H1 (cell line): ENCODE data around the gene TBX15. TPM values are rescaled to one million over a fixed set of nuclear protein-coding genes. Genes with fewer than 3 reads are reported as not detected.

ENCODE experiments used
- CTCF ChIA-PET: fragments of 300-600 bp; sonication (Branson Sonifier 250); formaldehyde crosslinking; loops from one replicate; lab custom pipeline; 2021; ENCODE audit not compliant: partially characterized antibody; lab: Charles Lee
- POLR2A ChIA-PET: fragments of 300-600 bp; sonication (Branson Sonifier 250); formaldehyde crosslinking; loops from one replicate; lab custom pipeline; 2021; ENCODE audit warnings: inconsistent platforms; ENCODE audit not compliant: partially characterized antibody; lab: Charles Lee
- DNase-seq, 2 experiments: peaks; one replicate each; pipeline versions ENCODE4 v3.0.0 to v3.0.0-alpha.2; 2010 to 2022; ENCODE audit warnings: low spot score in 2 of 2, low read depth in 1 of 2, mixed read lengths in 1 of 2
- FAIRE-seq: peaks from 2 replicates; lab custom pipeline; 2011; peaks lifted over from hg19 to GRCh38; lab: Jason Lieb, UNC
- H2AFZ ChIP-seq: 2 replicates; pipeline ENCODE4 v1.8.1; 2012; ENCODE audit warnings: low read length, inconsistent platforms
- H2AK5ac ChIP-seq: 2 replicates; pipeline ENCODE4 v1.6.1; 2013; ENCODE audit warnings: low read depth, low read length
- H2BK120ac ChIP-seq: replicated peaks from 2 replicates; pipeline ENCODE3; 2013; ENCODE audit warnings: low read depth, low read length, inconsistent platforms
- H2BK12ac ChIP-seq: 2 replicates; pipeline ENCODE4 v1.6.1; 2013; ENCODE audit warnings: low read depth, low read length
- H2BK15ac ChIP-seq: 2 replicates; pipeline ENCODE4 v1.6.1; 2013; ENCODE audit warnings: low read length
- H2BK20ac ChIP-seq: 2 replicates; pipeline ENCODE4 v1.6.1; 2013; ENCODE audit warnings: low read length
- H2BK5ac ChIP-seq: 2 replicates; pipeline ENCODE4 v1.6.1; 2013; ENCODE audit warnings: low read depth, low read length
- H3K14ac ChIP-seq: 2 replicates; pipeline ENCODE4 v1.6.1; 2013; ENCODE audit warnings: inconsistent platforms; ENCODE audit not compliant: insufficient read length
- H3K18ac ChIP-seq: 2 replicates; pipeline ENCODE4 v1.6.1; 2013; ENCODE audit warnings: low read length; ENCODE audit errors: extremely low read depth
- H3K23ac ChIP-seq: 2 replicates; pipeline ENCODE4 v1.6.1; 2013; ENCODE audit warnings: inconsistent platforms; ENCODE audit not compliant: insufficient read length
- H3K23me2 ChIP-seq: 2 replicates; pipeline ENCODE4 v1.6.1; 2013; ENCODE audit warnings: low read depth, low read length
- H3K27ac ChIP-seq: 2 replicates; pipeline ENCODE4 v1.6.1; 2011; ENCODE audit warnings: low read depth, low read length, inconsistent platforms
- H3K27me3 ChIP-seq, 4 experiments: replicated peaks in 1 of 4; 1 replicate in 1 of 4; 2 replicates in 3 of 4; pipeline versions ENCODE4 v1.6.1 to v1.8.1; 2011 to 2013; ENCODE audit warnings: low read length in 3 of 4, mild to moderate bottlenecking in 3 of 4, inconsistent platforms in 2 of 4, mixed read lengths in 2 of 4, moderate library complexity in 1 of 4; ENCODE audit not compliant: control insufficient read depth in 3 of 4, insufficient read depth in 3 of 4; ENCODE audit errors: extremely low read depth in 1 of 4
- H3K36me3 ChIP-seq, 4 experiments: 2 replicates each; pipeline versions ENCODE4 v1.6.1 to v1.8.1; 2011 to 2013; ENCODE audit warnings: mild to moderate bottlenecking in 4 of 4, low read length in 3 of 4, moderate library complexity in 2 of 4, control low read depth in 1 of 4, inconsistent platforms in 1 of 4; ENCODE audit not compliant: insufficient read depth in 4 of 4, control insufficient read depth in 2 of 4
- H3K4ac ChIP-seq: replicated peaks from 2 replicates; pipeline ENCODE3; 2013; ENCODE audit warnings: low read length, low read depth, mixed read lengths, inconsistent platforms; ENCODE audit not compliant: insufficient read length
- H3K4me1 ChIP-seq, 4 experiments: replicated peaks in 1 of 4; 1 replicate in 1 of 4; 2 replicates in 3 of 4; pipeline versions ENCODE4 v1.6.1 to v1.8.1; 2011 to 2013; ENCODE audit warnings: low read length in 3 of 4, inconsistent platforms in 2 of 4, mixed read lengths in 1 of 4; ENCODE audit not compliant: insufficient read depth in 4 of 4, control insufficient read depth in 3 of 4
- H3K4me2 ChIP-seq, 2 experiments: 2 replicates each; pipeline versions ENCODE4 v1.6.1 to v1.8.1; 2011 to 2013; ENCODE audit warnings: low read depth in 2 of 2, low read length in 2 of 2, control low read depth in 1 of 2, inconsistent platforms in 1 of 2, mild to moderate bottlenecking in 1 of 2; ENCODE audit not compliant: insufficient read depth in 1 of 2
- H3K4me3 ChIP-seq, 4 experiments: fragments of 200-600, 300-600 bp in 1 of 4; sonication (generic), shearing (Covaris generic), sonication (Bioruptor Twin) in 1 of 4; 2 replicates each; pipeline versions ENCODE4 v1.5.1 to v1.8.1; 2011 to 2016; ENCODE audit warnings: low read length in 4 of 4, low read depth in 3 of 4, control low read depth in 2 of 4, inconsistent platforms in 2 of 4, mild to moderate bottlenecking in 2 of 4, mixed read lengths in 1 of 4, moderate library complexity in 1 of 4; ENCODE audit not compliant: insufficient read depth in 2 of 4; ENCODE audit errors: extremely low read depth in 1 of 4
- H3K56ac ChIP-seq: replicated peaks from 2 replicates; pipeline ENCODE3; 2013; ENCODE audit warnings: low read depth, mild to moderate bottlenecking, mixed read lengths, low read length, inconsistent platforms; ENCODE audit not compliant: insufficient read length
- H3K79me1 ChIP-seq: 2 replicates; pipeline ENCODE4 v1.6.1; 2013; ENCODE audit warnings: low read depth, low read length, control low read depth
- H3K79me2 ChIP-seq, 2 experiments: 2 replicates each; pipeline versions ENCODE4 v1.6.1 to v1.8.1; 2012 to 2013; ENCODE audit warnings: low read length in 2 of 2, mild to moderate bottlenecking in 2 of 2, inconsistent platforms in 1 of 2; ENCODE audit not compliant: insufficient read depth in 2 of 2, control insufficient read depth in 1 of 2
- H3K9ac ChIP-seq, 4 experiments: replicated peaks in 1 of 4; 1 replicate in 1 of 4; 2 replicates in 3 of 4; pipeline versions ENCODE4 v1.6.1 to v1.8.1; 2011 to 2013; ENCODE audit warnings: low read depth in 3 of 4, low read length in 3 of 4, control low read depth in 2 of 4, mild to moderate bottlenecking in 2 of 4, moderate library complexity in 2 of 4, inconsistent platforms in 1 of 4; ENCODE audit errors: extremely low read depth in 1 of 4
- H3K9me3 ChIP-seq, 2 experiments: 2 replicates each; pipeline versions ENCODE4 v1.6.1 to v1.8.1; 2012 to 2013; ENCODE audit warnings: mild to moderate bottlenecking in 2 of 2, moderate library complexity in 2 of 2, control low read depth in 1 of 2, inconsistent platforms in 1 of 2, low read depth in 1 of 2, low read length in 1 of 2, mixed read lengths in 1 of 2; ENCODE audit not compliant: insufficient read depth in 2 of 2
- H4K20me1 ChIP-seq, 2 experiments: replicated peaks in 1 of 2; 2 replicates each; pipeline versions ENCODE3 to v1.8.1; 2011 to 2013; ENCODE audit warnings: inconsistent platforms in 2 of 2, low read length in 2 of 2, mild to moderate bottlenecking in 1 of 2; ENCODE audit not compliant: insufficient read depth in 2 of 2, control insufficient read depth in 1 of 2
- H4K5ac ChIP-seq: 2 replicates; pipeline ENCODE4 v1.6.1; 2013; ENCODE audit warnings: low read length, low read depth, mixed read lengths, inconsistent platforms; ENCODE audit not compliant: insufficient read length
- H4K8ac ChIP-seq: 2 replicates; pipeline ENCODE4 v1.8.0; 2013; ENCODE audit warnings: mild to moderate bottlenecking, moderate library complexity, low read length, inconsistent platforms; ENCODE audit not compliant: insufficient read depth; ENCODE audit errors: extremely low read depth
- H4K91ac ChIP-seq: replicated peaks from 2 replicates; pipeline ENCODE3; 2013; ENCODE audit warnings: low read length, mixed read lengths, inconsistent platforms; ENCODE audit not compliant: insufficient read length
- BCL11A ChIP-seq, 2 experiments: IDR thresholded peaks; one replicate each; pipeline ENCODE4 v1.6.1; 2011; ENCODE audit warnings: low read depth in 2 of 2, low read length in 2 of 2, mild to moderate bottlenecking in 2 of 2
- CHD1 ChIP-seq: IDR thresholded peaks from 2 replicates; pipeline ENCODE4 v1.6.1; 2012; ENCODE audit warnings: low read depth, low read length, improper control_type of control experiment
- JUND ChIP-seq: IDR thresholded peaks from 2 replicates; pipeline ENCODE4 v1.6.1; 2011; ENCODE audit warnings: mild to moderate bottlenecking, improper control_type of control experiment, low read length
- MAFK ChIP-seq: IDR thresholded peaks from 2 replicates; pipeline ENCODE4 v1.6.1; 2012; ENCODE audit warnings: low read depth, mild to moderate bottlenecking, improper control_type of control experiment, low read length
- NANOG ChIP-seq: IDR thresholded peaks from 2 replicates; pipeline ENCODE4 v1.6.1; 2011; ENCODE audit warnings: low read length, low read depth, mild to moderate bottlenecking, inconsistent platforms; ENCODE audit not compliant: insufficient read depth, poor library complexity, severe bottlenecking
- NRF1 ChIP-seq: IDR thresholded peaks from 2 replicates; pipeline ENCODE4 v1.6.1; 2011; ENCODE audit warnings: mild to moderate bottlenecking, low read depth, low read length, improper control_type of control experiment
- PHF8 ChIP-seq: fragments of 200-600 bp; sonication (generic); conservative IDR thresholded peaks from 2 replicates; pipeline ENCODE4 v1.7.1; 2012; ENCODE audit warnings: low read depth, mild to moderate bottlenecking, inconsistent platforms, low read length, moderate library complexity
- RNF2 ChIP-seq: fragments of 200-900, 300-1000 bp; sonication (generic); IDR thresholded peaks from 2 replicates; pipeline ENCODE4 v1.7.1; 2016; ENCODE audit warnings: borderline replicate concordance, low read depth, mild to moderate bottlenecking, antibody characterized with exemption, low read length; ENCODE audit not compliant: poor library complexity, severe bottlenecking; ENCODE audit errors: missing control alignments
- RXRA ChIP-seq: IDR thresholded peaks from 2 replicates; pipeline ENCODE4 v1.6.1; 2011; ENCODE audit warnings: low read depth, mild to moderate bottlenecking, low read length, moderate library complexity; ENCODE audit not compliant: insufficient read depth
- SIN3A ChIP-seq, 2 experiments: IDR thresholded peaks in 1 of 2; conservative IDR thresholded peaks in 1 of 2; 2 replicates each; pipeline ENCODE4 v1.6.1; 2011 to 2012; ENCODE audit warnings: low read length in 2 of 2, improper control_type of control experiment in 1 of 2, low read depth in 1 of 2, mild to moderate bottlenecking in 1 of 2
- SP1 ChIP-seq: IDR thresholded peaks from 2 replicates; pipeline ENCODE4 v1.6.1; 2011; ENCODE audit warnings: low read depth, low read length
- SP4 ChIP-seq: IDR thresholded peaks from 2 replicates; pipeline ENCODE4 v1.6.1; 2012; ENCODE audit warnings: low read length, inconsistent platforms
- SUZ12 ChIP-seq: fragments of 200-600 bp; sonication (generic); IDR thresholded peaks from 2 replicates; pipeline ENCODE4 v1.6.1; 2012; ENCODE audit warnings: mild to moderate bottlenecking, inconsistent platforms, low read length, moderate library complexity, mixed read lengths
- TBP ChIP-seq: IDR thresholded peaks from 2 replicates; pipeline ENCODE4 v1.6.1; 2011; ENCODE audit warnings: low read depth, low read length, improper control_type of control experiment
- WGBS, 2 experiments: shearing (Covaris generic) in 1 of 2; methylation state at CpG; one replicate each; pipeline versions ENCODE4 v1.1.6 to v1.1.7; 2013 to 2015; ENCODE audit warnings: low lambda C conversion rate in 2 of 2, mixed read lengths in 2 of 2, inconsistent platforms in 1 of 2, low coverage in 1 of 2, missing lambda C conversion rate in 1 of 2; ENCODE audit not compliant: insufficient replicate concordance in 2 of 2, insufficient coverage in 1 of 2, insufficient read length in 1 of 2; ENCODE audit errors: extremely low coverage in 1 of 2, missing lambda C conversion rate in 1 of 2; 5-methylcytosine and 5-hydroxymethylcytosine counted together
- polyA plus RNA-seq, 7 experiments: library from polyadenylated mRNA; depleted of rRNA in 3 of 7; stranded (reverse) in 5 of 7; unstranded in 2 of 7; fragments of >200 nt in 5 of 7; fragments of 200-250 nt in 2 of 7; gene quantifications; 1 replicate in 5 of 7; 2 replicates in 1 of 7; 4 replicates in 1 of 7; pipeline versions ENCODE4 v1.2.1 to v1.2.3, GENCODE V29; 2011 to 2013; ENCODE audit warnings: missing spikeins in 2 of 7, mixed read lengths in 2 of 7
- total RNA-seq: library from RNA; stranded (reverse); fragmentation: NEBNext Ultra II Directional; extraction: Animal tissue kit (Norgen Biotek cat#: 25700); gene quantifications from 2 replicates; pipeline ENCODE4 v1.2.1, GENCODE V29; 2021
- TF ChIP-seq, protein P1 (sequence below): IDR thresholded peaks from 2 replicates; pipeline ENCODE4 v1.6.1; 2012; ENCODE audit warnings: inconsistent platforms

The TBX15 gene
- total and polyA plus RNA-seq, 2 of the 8 experiments (the other 6 are each of a cell fraction or from before 2014, with no cell fraction given): 0.14 to 0.24 TPM

DNA sequence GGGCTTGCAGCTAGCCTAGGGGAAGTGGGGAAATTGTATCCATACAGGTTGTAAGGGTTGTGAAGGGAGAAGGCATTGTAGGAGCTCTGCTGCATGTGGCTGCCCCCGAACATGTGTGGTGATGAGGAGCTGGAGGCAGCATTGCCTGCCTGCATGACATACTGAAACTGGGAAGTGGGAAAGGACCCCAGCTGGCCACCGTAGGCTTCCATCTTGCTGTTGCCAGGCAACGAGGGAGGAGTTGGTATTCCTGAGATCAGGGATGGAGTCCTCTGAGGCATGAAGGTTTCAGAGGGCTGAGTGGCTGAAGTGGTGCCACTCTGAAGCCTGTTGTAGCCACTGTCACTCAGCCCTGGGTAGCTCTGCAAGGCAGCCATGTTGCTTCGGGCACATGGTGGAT is 103.2 kb downstream of the TBX15 start:
- no peaks in the 10 kb centered on the region for H3K9me3 ChIP-seq
- no peak overlapping the region for H4K91ac ChIP-seq
- H4K8ac ChIP-seq: no peak overlapping the region
- WGBS, 2 experiments: 83% methylated on average over 4 of the region's 4 CpGs; no CpG with 5 or more reads in 1 of the 2 experiments
- no peak overlapping the region for H3K4ac ChIP-seq
- no peaks in the 10 kb centered on the region for H4K20me1 ChIP-seq
- H3K27ac ChIP-seq: no peak overlapping the region
- H3K36me3 ChIP-seq: no peaks in the 10 kb centered on the region
- no peak for DNase-seq
- no peak overlapping the region for H3K56ac ChIP-seq
- H4K5ac ChIP-seq: no peak overlapping the region
- H3K79me1 ChIP-seq: no peaks in the 10 kb centered on the region
- H3K4me1 ChIP-seq: no peaks in the 10 kb centered on the region
- H3K4me2 ChIP-seq: no peak overlapping the region
- ChIA-PET POLR2A (no interaction called here), CTCF (no interaction called here)
- H3K27me3 ChIP-seq: no peaks in the 10 kb centered on the region
- no peak overlapping the region for H2BK12ac ChIP-seq
- H3K4me3 ChIP-seq: no peak overlapping the region
- H3K14ac ChIP-seq: no peak overlapping the region
- no peak overlapping the region for H2AK5ac ChIP-seq
- H2BK20ac ChIP-seq: no peak overlapping the region
- no peak overlapping the region for H2AFZ ChIP-seq
- H2BK15ac ChIP-seq: no peak overlapping the region
- H3K23ac ChIP-seq: no peak overlapping the region
- no peak overlapping the region for H2BK5ac ChIP-seq
- no peak overlapping the region for H2BK120ac ChIP-seq
- no peaks in the 10 kb centered on the region for H3K79me2 ChIP-seq
- no peak for FAIRE-seq
- no peak overlapping the region for H3K9ac ChIP-seq
- H3K23me2 ChIP-seq: no peaks in the 10 kb centered on the region
- H3K18ac ChIP-seq: no peak overlapping the region
- no peak for TF ChIP-seq SIN3A (conservative IDR thresholded peaks at IDR 0.05 in 1 of 2, IDR thresholded peaks at IDR 0.05 in 1 of 2; ENCODE audit: low read depth in 1 of 2, low read length in 2 of 2)
- TF ChIP-seq NRF1: no peak
- no peak for TF ChIP-seq JUND
- no peak for TF ChIP-seq TBP
- no peak for TF ChIP-seq MAFK
- no peak for TF ChIP-seq BCL11A (IDR thresholded peaks at IDR 0.05; ENCODE audit: low read depth in 2 of 2, low read length in 2 of 2)
- TF ChIP-seq SUZ12: no peak
- no peak for TF ChIP-seq RNF2
- no peak for TF ChIP-seq CHD1
- TF ChIP-seq, protein P1, sequence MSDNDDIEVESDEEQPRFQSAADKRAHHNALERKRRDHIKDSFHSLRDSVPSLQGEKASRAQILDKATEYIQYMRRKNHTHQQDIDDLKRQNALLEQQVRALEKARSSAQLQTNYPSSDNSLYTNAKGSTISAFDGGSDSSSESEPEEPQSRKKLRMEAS: no peak
- no peak for TF ChIP-seq RXRA
- TF ChIP-seq PHF8: no peak
- no peak for TF ChIP-seq SP4
- TF ChIP-seq NANOG: no peak
- no peak for TF ChIP-seq SP1
